H9 (cell line): ENCODE results near the gene DNLZ. TPM values are rescaled to one million over a fixed set of nuclear protein-coding genes. Genes with fewer than 3 reads are reported as not detected.

Experiments used
- DNase-seq: peaks from one replicate; pipeline ENCODE4 v3.0.0-alpha.2; 2017
- H2AFZ ChIP-seq: one replicate; pipeline ENCODE4 v1.6.1; 2013; ENCODE audit warnings: mild to moderate bottlenecking, low read length, control low read depth, moderate library complexity
- H2AK5ac ChIP-seq: 2 replicates; pipeline ENCODE4 v1.6.1; 2013; ENCODE audit warnings: low read length, control low read depth, mixed read lengths; ENCODE audit not compliant: insufficient read length
- H2BK120ac ChIP-seq: one replicate; pipeline ENCODE4 v1.6.1; 2013; ENCODE audit warnings: low read depth, mild to moderate bottlenecking, low read length, control low read depth, inconsistent platforms; ENCODE audit not compliant: poor library complexity, severe bottlenecking
- H2BK12ac ChIP-seq: 2 replicates; pipeline ENCODE4 v1.6.1; 2013; ENCODE audit warnings: low read length, control low read depth, mixed read lengths, low read depth; ENCODE audit not compliant: insufficient read length
- H2BK15ac ChIP-seq: 2 replicates; pipeline ENCODE4 v1.6.1; 2013; ENCODE audit warnings: low read depth, low read length, control low read depth
- H2BK20ac ChIP-seq: one replicate; pipeline ENCODE4 v1.6.1; 2013; ENCODE audit warnings: low read depth, mild to moderate bottlenecking, low read length, control low read depth, inconsistent platforms; ENCODE audit not compliant: poor library complexity, severe bottlenecking
- H2BK5ac ChIP-seq: 2 replicates; pipeline ENCODE4 v1.6.1; 2013; ENCODE audit warnings: low read length, control low read depth, mixed read lengths; ENCODE audit not compliant: insufficient read length
- H3K14ac ChIP-seq: 2 replicates; pipeline ENCODE4 v1.6.1; 2013; ENCODE audit warnings: low read length, control low read depth; ENCODE audit not compliant: insufficient read depth
- H3K18ac ChIP-seq: 2 replicates; pipeline ENCODE4 v1.6.1; 2013; ENCODE audit warnings: low read depth, mild to moderate bottlenecking, mixed read lengths, low read length, control low read depth; ENCODE audit not compliant: insufficient read length
- H3K23ac ChIP-seq: 2 replicates; pipeline ENCODE4 v1.6.1; 2013; ENCODE audit warnings: low read length, control low read depth, mixed read lengths, low read depth; ENCODE audit not compliant: insufficient read length
- H3K23me2 ChIP-seq: 2 replicates; pipeline ENCODE4 v1.6.1; 2013; ENCODE audit warnings: low read depth, mild to moderate bottlenecking, mixed read lengths, low read length, control low read depth; ENCODE audit not compliant: insufficient read length, poor library complexity, severe bottlenecking
- H3K27ac ChIP-seq: 2 replicates; pipeline ENCODE4 v1.5.1; 2013; ENCODE audit warnings: low read length, control low read depth, mixed read lengths, low read depth; ENCODE audit not compliant: insufficient read length
- H3K27me3 ChIP-seq: 2 replicates; pipeline ENCODE4 v1.6.1; 2013; ENCODE audit warnings: low read length, control low read depth, inconsistent platforms; ENCODE audit not compliant: insufficient read depth
- H3K4ac ChIP-seq: 2 replicates; pipeline ENCODE4 v1.6.1; 2013; ENCODE audit warnings: low read depth, mild to moderate bottlenecking, control low read depth, inconsistent platforms, low read length, moderate library complexity
- H3K4me1 ChIP-seq: 2 replicates; pipeline ENCODE4 v1.6.1; 2013; ENCODE audit warnings: low read length, control low read depth, inconsistent platforms; ENCODE audit not compliant: insufficient read depth
- H3K4me2 ChIP-seq: 2 replicates; pipeline ENCODE4 v1.6.1; 2013; ENCODE audit warnings: low read length, control low read depth, mixed read lengths; ENCODE audit not compliant: insufficient read length, insufficient read depth
- H3K56ac ChIP-seq: 2 replicates; pipeline ENCODE4 v1.6.1; 2013; ENCODE audit warnings: low read depth, mild to moderate bottlenecking, mixed read lengths, low read length, control low read depth; ENCODE audit not compliant: insufficient read length
- H3K79me1 ChIP-seq: 2 replicates; pipeline ENCODE4 v1.6.1; 2013; ENCODE audit warnings: low read depth, mild to moderate bottlenecking, moderate library complexity, low read length, control low read depth, inconsistent platforms; ENCODE audit not compliant: insufficient read depth, poor library complexity, severe bottlenecking
- H3K79me2 ChIP-seq: 2 replicates; pipeline ENCODE4 v1.6.1; 2013; ENCODE audit warnings: low read length, control low read depth, inconsistent platforms; ENCODE audit not compliant: insufficient read depth
- H3K9ac ChIP-seq: 2 replicates; pipeline ENCODE4 v1.6.1; 2013; ENCODE audit warnings: low read length, control low read depth, mixed read lengths; ENCODE audit not compliant: insufficient read length; ENCODE audit errors: extremely low read depth
- H3K9me3 ChIP-seq: one replicate; pipeline ENCODE4 v1.6.1; 2013; ENCODE audit warnings: low read depth, low read length, inconsistent platforms; ENCODE audit not compliant: control insufficient read depth
- H3T11ph ChIP-seq: one replicate; pipeline ENCODE4 v1.6.1; 2013; ENCODE audit warnings: mild to moderate bottlenecking, low read length, control low read depth, inconsistent platforms
- H4K20me1 ChIP-seq: one replicate; pipeline ENCODE4 v1.6.1; 2013; ENCODE audit not compliant: control insufficient read depth, insufficient read length, insufficient read depth
- H4K5ac ChIP-seq: 2 replicates; pipeline ENCODE4 v1.6.1; 2013; ENCODE audit warnings: low read depth, mild to moderate bottlenecking, mixed read lengths, low read length, control low read depth; ENCODE audit not compliant: insufficient read length
- H4K8ac ChIP-seq: replicated peaks from 2 replicates; pipeline ENCODE4 v1.6.1; 2013; ENCODE audit warnings: low read length, control low read depth, mixed read lengths, low read depth; ENCODE audit not compliant: insufficient read length
- H4K91ac ChIP-seq: 2 replicates; pipeline ENCODE4 v1.6.1; 2013; ENCODE audit warnings: low read depth, mild to moderate bottlenecking, moderate library complexity, mixed read lengths, low read length, control low read depth; ENCODE audit not compliant: insufficient read length
- H3K27ac Mint-ChIP-seq, 3 experiments: 2 replicates in 2 of 3; 3 replicates in 1 of 3; pipeline ENCODE4 v1.8.0; 2020 to 2021; ENCODE audit warnings: mixed read lengths in 3 of 3, mild to moderate bottlenecking in 1 of 3, moderate library complexity in 1 of 3
- H3K27me3 Mint-ChIP-seq: 2 replicates; pipeline ENCODE4 v1.8.0; 2021; ENCODE audit warnings: low read depth, mild to moderate bottlenecking, moderate library complexity, mixed read lengths
- H3K36me3 Mint-ChIP-seq, 3 experiments: 2 replicates in 2 of 3; 3 replicates in 1 of 3; pipeline ENCODE4 v1.8.0; 2020 to 2021; ENCODE audit warnings: low read depth in 3 of 3, mixed read lengths in 3 of 3; ENCODE audit not compliant: insufficient read depth in 1 of 3
- H3K4me1 Mint-ChIP-seq, 2 experiments: 2 replicates each; pipeline ENCODE4 v1.8.0; 2020; ENCODE audit warnings: mixed read lengths in 2 of 2
- H3K4me3 Mint-ChIP-seq, 2 experiments: 2 replicates in 1 of 2; 3 replicates in 1 of 2; pipeline ENCODE4 v1.8.0; 2020 to 2021; ENCODE audit warnings: mild to moderate bottlenecking in 2 of 2, mixed read lengths in 2 of 2, moderate library complexity in 1 of 2
- H3K9me3 Mint-ChIP-seq, 2 experiments: 2 replicates in 1 of 2; 3 replicates in 1 of 2; pipeline ENCODE4 v1.8.0; 2020; ENCODE audit warnings: mild to moderate bottlenecking in 2 of 2, mixed read lengths in 2 of 2, moderate library complexity in 1 of 2
- WGBS: extraction: QIAGEN DNeasy Blood & Tissue Kit; methylation state at CpG from one replicate; pipeline ENCODE4 v1.1.7; 2013; ENCODE audit warnings: missing lambda C conversion rate, low lambda C conversion rate, mixed read lengths; ENCODE audit not compliant: insufficient read length; ENCODE audit errors: extremely low coverage; 5-methylcytosine and 5-hydroxymethylcytosine counted together
- total RNA-seq: library from RNA; stranded (reverse); gene quantifications from 2 replicates; pipeline ENCODE4 v1.2.1, GENCODE V29; 2021
- TF ChIP-seq, protein P1 (sequence below): fragments of 200-600 bp; sonication (generic); conservative IDR thresholded peaks from 3 replicates; pipeline ENCODE4 v1.8.0; 2021; ENCODE audit warnings: antibody characterized with exemption, mild to moderate bottlenecking

DNLZ gene
- total RNA-seq, 1 experiment from 2014 or later, result 24.8 TPM

DNA sequence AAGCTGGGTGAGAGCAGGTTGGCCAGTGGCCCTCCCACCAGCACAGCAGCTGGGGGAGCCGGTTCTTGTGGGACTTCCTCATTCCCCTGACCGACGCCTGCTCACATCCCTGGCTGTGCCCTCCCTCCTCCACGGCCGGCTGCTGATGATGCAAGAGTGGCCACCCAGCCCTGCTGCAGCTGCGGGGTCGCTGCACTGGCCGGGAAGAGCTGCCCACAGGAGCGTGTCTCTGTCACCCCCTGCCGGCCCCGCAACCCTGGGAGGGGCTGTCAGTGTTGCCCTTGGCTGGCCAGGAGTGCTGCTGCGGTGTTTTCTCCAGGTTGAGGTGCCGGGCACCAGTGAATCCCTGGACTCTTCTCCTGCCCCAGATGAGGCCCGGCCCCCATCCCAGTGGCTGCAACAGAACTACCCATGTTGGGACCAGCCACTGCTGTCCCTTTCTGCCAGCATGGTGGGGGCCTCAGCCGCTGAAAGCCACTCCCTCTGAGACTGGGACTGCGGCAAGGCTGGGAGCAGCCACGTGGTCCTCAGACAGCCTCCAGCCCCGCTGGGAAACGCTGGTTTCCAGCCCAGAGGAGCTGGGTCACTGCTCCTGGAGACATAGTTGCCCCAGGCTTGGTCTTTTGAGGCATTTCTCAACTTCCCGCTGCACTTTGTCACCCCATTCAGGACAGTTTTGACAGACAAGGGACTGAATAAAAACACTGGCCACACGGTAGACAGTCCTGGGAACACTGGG lies 9.2 kb upstream of the DNLZ start:
- Mint-ChIP-seq H3K36me3 (peaks cover 0 to 14% (median 6%) of the 10 kb centered on the region in 3 experiments; a peak in 4 of 7 replicates), H3K4me1 (peaks cover 0 to 5% of the 10 kb centered on the region in 2 experiments; a peak in 1 of 4 replicates), H3K27ac (peak overlapping the region in 1 of 3 experiments; percentile 44; a peak in 2 of 7 replicates), H3K4me3 (no peak overlapping the region), H3K9me3 (no peaks in the 10 kb centered on the region), H3K27me3 (no peaks in the 10 kb centered on the region)
- Histone ChIP-seq H4K91ac (no peak overlapping the region), H3K56ac (no peak overlapping the region), H4K5ac (no peak overlapping the region), H3K27me3 (no peaks in the 10 kb centered on the region), H3K14ac (no peak overlapping the region; the same call in 1 of the 2 replicates), H3K79me2 (no peaks in the 10 kb centered on the region), H2BK12ac (no peak overlapping the region), H3T11ph (no peak overlapping the region), H4K20me1 (no peaks in the 10 kb centered on the region), H3K4me1 (no peaks in the 10 kb centered on the region), H3K9ac (no peak overlapping the region), H3K23me2 (no peaks in the 10 kb centered on the region), H3K27ac (no peak overlapping the region), H3K18ac (no peak overlapping the region), H2BK20ac (no peak overlapping the region), H2BK15ac (no peak overlapping the region), H3K79me1 (no peaks in the 10 kb centered on the region), H3K23ac (no peak overlapping the region), H2AFZ (no peak overlapping the region), H3K4ac (no peak overlapping the region), H3K9me3 (no peaks in the 10 kb centered on the region), H2BK120ac (no peak overlapping the region), H2BK5ac (no peak overlapping the region), H2AK5ac (no peak overlapping the region), H4K8ac (no peak overlapping the region), H3K4me2 (no peak overlapping the region)
- peak; percentile 53 for DNase-seq
- TF ChIP-seq, protein P1, sequence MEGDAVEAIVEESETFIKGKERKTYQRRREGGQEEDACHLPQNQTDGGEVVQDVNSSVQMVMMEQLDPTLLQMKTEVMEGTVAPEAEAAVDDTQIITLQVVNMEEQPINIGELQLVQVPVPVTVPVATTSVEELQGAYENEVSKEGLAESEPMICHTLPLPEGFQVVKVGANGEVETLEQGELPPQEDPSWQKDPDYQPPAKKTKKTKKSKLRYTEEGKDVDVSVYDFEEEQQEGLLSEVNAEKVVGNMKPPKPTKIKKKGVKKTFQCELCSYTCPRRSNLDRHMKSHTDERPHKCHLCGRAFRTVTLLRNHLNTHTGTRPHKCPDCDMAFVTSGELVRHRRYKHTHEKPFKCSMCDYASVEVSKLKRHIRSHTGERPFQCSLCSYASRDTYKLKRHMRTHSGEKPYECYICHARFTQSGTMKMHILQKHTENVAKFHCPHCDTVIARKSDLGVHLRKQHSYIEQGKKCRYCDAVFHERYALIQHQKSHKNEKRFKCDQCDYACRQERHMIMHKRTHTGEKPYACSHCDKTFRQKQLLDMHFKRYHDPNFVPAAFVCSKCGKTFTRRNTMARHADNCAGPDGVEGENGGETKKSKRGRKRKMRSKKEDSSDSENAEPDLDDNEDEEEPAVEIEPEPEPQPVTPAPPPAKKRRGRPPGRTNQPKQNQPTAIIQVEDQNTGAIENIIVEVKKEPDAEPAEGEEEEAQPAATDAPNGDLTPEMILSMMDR, result no peak
- WGBS, result no CpG with 5 or more reads among the region's 21 CpGs
